K562 (cell line): ENCODE measurements around the gene LILRA6.

Source experiments
- DNMT1 ChIP-seq: fragments of 450-650 bp; IDR thresholded peaks from 2 replicates; pipeline ENCODE4 v1.6.1; 2016; ENCODE audit warnings: antibody characterized with exemption, mild to moderate bottlenecking
- ESRRA ChIP-seq: fragments of 450-650 bp; IDR thresholded peaks from 2 replicates; pipeline ENCODE4 v1.6.1; 2014; ENCODE audit warnings: low read depth, mild to moderate bottlenecking, moderate library complexity, borderline replicate concordance
- FOXK2 ChIP-seq, 2 experiments: fragments of 450-650 bp; IDR thresholded peaks in 1 of 2; conservative IDR thresholded peaks in 1 of 2; 2 replicates each; pipeline ENCODE4 v1.6.1; 2016; ENCODE audit warnings: low read depth in 2 of 2, mild to moderate bottlenecking in 1 of 2
- MXI1 ChIP-seq: IDR thresholded peaks from 2 replicates; pipeline ENCODE4 v1.6.1; 2011; ENCODE audit warnings: low read depth, mild to moderate bottlenecking, improper control_type of control experiment, low read length
- NR1H2 ChIP-seq: sonication (generic); formaldehyde crosslinking; IDR thresholded peaks from 2 replicates; pipeline ENCODE4 v1.4.0; 2020; ENCODE audit warnings: mild to moderate bottlenecking, missing genetic modification reagents
- PREB ChIP-seq: sonication (generic); formaldehyde crosslinking; IDR thresholded peaks from 2 replicates; pipeline ENCODE4 v1.8.1; 2023; ENCODE audit warnings: mild to moderate bottlenecking, missing genetic modification reagents
- RERE ChIP-seq: sonication (generic); formaldehyde crosslinking; IDR thresholded peaks from 2 replicates; pipeline ENCODE4 v1.8.0; 2023; ENCODE audit warnings: missing genetic modification reagents, mild to moderate bottlenecking, borderline replicate concordance
- SIRT6 ChIP-seq: IDR thresholded peaks from one replicate; pipeline ENCODE4 v1.6.1; 2012; ENCODE audit warnings: low read depth, mild to moderate bottlenecking, control low read depth, inconsistent platforms, low read length, moderate library complexity
- TAF1 ChIP-seq: IDR thresholded peaks from 2 replicates; pipeline ENCODE4 v1.6.1; 2011; ENCODE audit warnings: mild to moderate bottlenecking, low read length, moderate library complexity; ENCODE audit not compliant: insufficient read depth, control insufficient read depth, severe bottlenecking; ENCODE audit errors: extremely low read depth
- ZNF239 ChIP-seq: fragments of 250-450 bp; sonication (Bioruptor Pico); IDR thresholded peaks from 2 replicates; pipeline ENCODE4 v1.4.0; 2020; ENCODE audit warnings: mild to moderate bottlenecking
- ZNF263 ChIP-seq: sonication (generic); formaldehyde crosslinking; IDR thresholded peaks from 2 replicates; pipeline ENCODE4 v1.8.0; 2022; ENCODE audit warnings: mild to moderate bottlenecking, missing genetic modification reagents, borderline replicate concordance
- TF ChIP-seq, protein P1 (sequence below): sonication (generic); formaldehyde crosslinking; IDR thresholded peaks from 2 replicates; pipeline ENCODE4 v1.8.0; 2022; ENCODE audit warnings: mild to moderate bottlenecking, low read depth, missing genetic modification reagents
- TF ChIP-seq, protein P2 (sequence below): sonication (generic); formaldehyde crosslinking; IDR thresholded peaks from 2 replicates; pipeline ENCODE4 v1.8.1; 2023; ENCODE audit warnings: missing genetic modification reagents, mild to moderate bottlenecking, borderline replicate concordance

GRCh38 chr19:54255105-54255775, 12.7 kb upstream of the LILRA6 start:
- no peak for TF ChIP-seq NR1H2
- TF ChIP-seq RERE (CRISPR knock-in tag): no peak
- TF ChIP-seq SIRT6: no peak
- no peak for TF ChIP-seq TAF1
- TF ChIP-seq FOXK2 (conservative IDR thresholded peaks at IDR 0.05 in 1 of 2, IDR thresholded peaks at IDR 0.05 in 1 of 2; ENCODE audit: low read depth in 2 of 2): no peak
- TF ChIP-seq ESRRA: no peak
- no peak for TF ChIP-seq ZNF263 (CRISPR knock-in tag)
- TF ChIP-seq PREB (CRISPR knock-in tag): no peak
- TF ChIP-seq, protein P1, sequence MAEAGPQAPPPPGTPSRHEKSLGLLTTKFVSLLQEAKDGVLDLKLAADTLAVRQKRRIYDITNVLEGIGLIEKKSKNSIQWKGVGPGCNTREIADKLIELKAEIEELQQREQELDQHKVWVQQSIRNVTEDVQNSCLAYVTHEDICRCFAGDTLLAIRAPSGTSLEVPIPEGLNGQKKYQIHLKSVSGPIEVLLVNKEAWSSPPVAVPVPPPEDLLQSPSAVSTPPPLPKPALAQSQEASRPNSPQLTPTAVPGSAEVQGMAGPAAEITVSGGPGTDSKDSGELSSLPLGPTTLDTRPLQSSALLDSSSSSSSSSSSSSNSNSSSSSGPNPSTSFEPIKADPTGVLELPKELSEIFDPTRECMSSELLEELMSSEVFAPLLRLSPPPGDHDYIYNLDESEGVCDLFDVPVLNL (CRISPR knock-in tag): no peak
- TF ChIP-seq, protein P2, sequence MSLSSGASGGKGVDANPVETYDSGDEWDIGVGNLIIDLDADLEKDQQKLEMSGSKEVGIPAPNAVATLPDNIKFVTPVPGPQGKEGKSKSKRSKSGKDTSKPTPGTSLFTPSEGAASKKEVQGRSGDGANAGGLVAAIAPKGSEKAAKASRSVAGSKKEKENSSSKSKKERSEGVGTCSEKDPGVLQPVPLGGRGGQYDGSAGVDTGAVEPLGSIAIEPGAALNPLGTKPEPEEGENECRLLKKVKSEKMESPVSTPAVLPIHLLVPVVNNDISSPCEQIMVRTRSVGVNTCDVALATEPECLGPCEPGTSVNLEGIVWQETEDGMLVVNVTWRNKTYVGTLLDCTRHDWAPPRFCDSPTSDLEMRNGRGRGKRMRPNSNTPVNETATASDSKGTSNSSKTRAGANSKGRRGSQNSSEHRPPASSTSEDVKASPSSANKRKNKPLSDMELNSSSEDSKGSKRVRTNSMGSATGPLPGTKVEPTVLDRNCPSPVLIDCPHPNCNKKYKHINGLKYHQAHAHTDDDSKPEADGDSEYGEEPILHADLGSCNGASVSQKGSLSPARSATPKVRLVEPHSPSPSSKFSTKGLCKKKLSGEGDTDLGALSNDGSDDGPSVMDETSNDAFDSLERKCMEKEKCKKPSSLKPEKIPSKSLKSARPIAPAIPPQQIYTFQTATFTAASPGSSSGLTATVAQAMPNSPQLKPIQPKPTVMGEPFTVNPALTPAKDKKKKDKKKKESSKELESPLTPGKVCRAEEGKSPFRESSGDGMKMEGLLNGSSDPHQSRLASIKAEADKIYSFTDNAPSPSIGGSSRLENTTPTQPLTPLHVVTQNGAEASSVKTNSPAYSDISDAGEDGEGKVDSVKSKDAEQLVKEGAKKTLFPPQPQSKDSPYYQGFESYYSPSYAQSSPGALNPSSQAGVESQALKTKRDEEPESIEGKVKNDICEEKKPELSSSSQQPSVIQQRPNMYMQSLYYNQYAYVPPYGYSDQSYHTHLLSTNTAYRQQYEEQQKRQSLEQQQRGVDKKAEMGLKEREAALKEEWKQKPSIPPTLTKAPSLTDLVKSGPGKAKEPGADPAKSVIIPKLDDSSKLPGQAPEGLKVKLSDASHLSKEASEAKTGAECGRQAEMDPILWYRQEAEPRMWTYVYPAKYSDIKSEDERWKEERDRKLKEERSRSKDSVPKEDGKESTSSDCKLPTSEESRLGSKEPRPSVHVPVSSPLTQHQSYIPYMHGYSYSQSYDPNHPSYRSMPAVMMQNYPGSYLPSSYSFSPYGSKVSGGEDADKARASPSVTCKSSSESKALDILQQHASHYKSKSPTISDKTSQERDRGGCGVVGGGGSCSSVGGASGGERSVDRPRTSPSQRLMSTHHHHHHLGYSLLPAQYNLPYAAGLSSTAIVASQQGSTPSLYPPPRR: no peak
- no peak for TF ChIP-seq DNMT1
- no peak for TF ChIP-seq ZNF239 (CRISPR knock-in tag)
- no peak for TF ChIP-seq MXI1
